H7 (cell line): ENCODE measurements around the gene SOX2. TPM values are rescaled to one million over a fixed set of nuclear protein-coding genes. Genes with fewer than 3 reads are reported as not detected.
"Not testable (repeated sequence)": the region's sequence is repeated elsewhere in the genome, so short reads cannot be mapped to it uniquely, and the experiment has no call there.

Source experiments
- DNase-seq: peaks from one replicate; pipeline ENCODE4 v3.0.0; 2012
- H3K27me3 ChIP-seq: 2 replicates; pipeline ENCODE4 v1.6.0; 2011; ENCODE audit warnings: mild to moderate bottlenecking, low read length; ENCODE audit not compliant: control insufficient read depth, insufficient read depth
- H3K36me3 ChIP-seq: replicated peaks from 2 replicates; pipeline ENCODE4 v1.5.1; 2011; ENCODE audit warnings: low read length; ENCODE audit not compliant: control insufficient read depth, insufficient read depth
- H3K4me3 ChIP-seq: 2 replicates; pipeline ENCODE4 v1.5.1; 2011; ENCODE audit warnings: low read depth, mild to moderate bottlenecking, control low read depth, low read length, moderate library complexity; ENCODE audit not compliant: insufficient read depth
- total RNA-seq: library from RNA; depleted of rRNA; stranded (reverse); fragments of >200 nt; shearing (Covaris generic); gene quantifications from 2 replicates; pipeline ENCODE4 v1.2.3, GENCODE V29; 2014

Gene SOX2
- total RNA-seq, 1 experiment from 2014 or later: 233 TPM

- no peaks in the 10 kb centered on the region for H3K27me3 ChIP-seq
- H3K36me3 ChIP-seq: no peaks in the 10 kb centered on the region
- no peak overlapping the region for H3K4me3 ChIP-seq
- no peak for DNase-seq
Measured at GRCh38 chr3:181752202-181752671, 40.5 kb downstream of the SOX2 start.

DNA sequence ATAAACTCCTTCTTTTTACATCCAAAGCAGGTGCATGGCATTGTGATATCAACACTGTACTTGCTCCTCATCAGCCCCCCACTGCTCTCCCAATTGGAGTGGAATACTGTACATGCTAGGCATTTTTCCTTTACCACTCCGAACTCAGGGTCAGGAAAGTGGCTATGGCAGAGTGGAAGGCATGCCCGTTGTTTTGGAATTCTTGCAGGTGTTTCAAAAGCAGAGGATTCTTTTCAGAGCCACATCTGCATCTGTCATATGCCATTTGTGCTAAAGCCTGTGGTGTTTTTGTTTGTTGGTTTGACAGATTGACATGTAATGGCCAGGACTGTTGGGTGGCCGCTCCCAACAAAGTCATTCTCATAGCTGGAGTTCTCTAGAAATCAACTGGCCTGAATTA lies 41.7 kb downstream of the SOX2 start:
- DNase-seq: no peak

GRCh38 chr3:181755959-181756358 lies 44.2 kb downstream of the SOX2 start:
- Histone ChIP-seq H3K36me3 (no peaks in the 10 kb centered on the region), H3K27me3 (no peaks in the 10 kb centered on the region), H3K4me3 (no peak overlapping the region)
- no peak for DNase-seq

More for the DNA sequence above, 41.7 kb downstream of the SOX2 start:
- no peaks in the 10 kb centered on the region for H3K27me3 ChIP-seq
- no peak overlapping the region for H3K4me3 ChIP-seq
- H3K36me3 ChIP-seq: no peaks in the 10 kb centered on the region

DNA sequence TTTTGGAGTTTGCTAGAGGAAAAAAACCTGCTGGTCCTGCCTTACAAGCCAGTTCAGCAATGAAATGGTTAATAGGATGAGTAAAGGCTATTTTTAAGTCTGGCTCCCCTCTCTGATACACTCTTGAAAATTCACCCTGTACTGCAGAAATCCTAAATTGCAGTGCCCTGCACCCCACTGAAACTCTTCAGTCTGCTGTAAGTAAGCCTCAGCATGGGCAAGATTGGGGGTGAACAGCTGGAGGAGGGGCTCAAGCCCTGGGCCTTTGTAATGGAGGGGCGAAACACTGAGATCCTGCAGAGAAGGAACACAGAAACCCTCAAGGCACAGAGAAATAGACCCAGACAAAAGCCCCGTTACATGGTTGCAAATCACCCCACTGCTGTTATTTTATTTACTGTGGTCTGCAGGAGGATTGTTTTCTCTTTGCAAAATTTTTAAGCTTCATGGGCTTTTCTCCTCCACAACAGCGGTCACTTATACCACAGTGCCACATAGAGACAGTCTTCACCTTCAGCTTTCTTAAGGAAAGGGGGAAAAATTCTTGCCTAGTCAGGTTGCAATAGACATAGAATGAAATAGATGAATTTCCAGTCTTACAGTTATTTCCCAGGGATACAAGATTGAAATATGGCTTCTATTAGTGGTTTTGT lies 45.0 kb downstream of the SOX2 start:
- Histone ChIP-seq H3K4me3 (no peak overlapping the region; the same call in 1 of the 2 replicates), H3K27me3 (no peaks in the 10 kb centered on the region), H3K36me3 (no peaks in the 10 kb centered on the region)
- DNase-seq: peak; percentile 52

- no peaks in the 10 kb centered on the region for H3K36me3 ChIP-seq
- DNase-seq: no peak
- no peak overlapping the region for H3K4me3 ChIP-seq
- no peaks in the 10 kb centered on the region for H3K27me3 ChIP-seq
Measured at GRCh38 chr3:181757694-181758306, 46.1 kb downstream of the SOX2 start.

- no peak for DNase-seq
Measured at GRCh38 chr3:181761906-181762305, 50.2 kb downstream of the SOX2 start.

GRCh38 chr3:181764033-181764432 lies 52.3 kb downstream of the SOX2 start:
- not testable (repeated sequence) for H3K36me3 ChIP-seq, H3K4me3 ChIP-seq, H3K27me3 ChIP-seq, DNase-seq

More at GRCh38 chr3:181761906-181762305, 50.2 kb downstream of the SOX2 start:
- H3K4me3 ChIP-seq: no peak overlapping the region
- no peaks in the 10 kb centered on the region for H3K36me3 ChIP-seq
- no peaks in the 10 kb centered on the region for H3K27me3 ChIP-seq
